T-helper 2 cell treated with Interferon-gamma antibody and Interleukin-4, amounts not matched to agents 5 μg/mL and 100 μg/mL, for 36 hours (primary cell): ENCODE data around the gene ZPR1.

Source experiments
- DNase-seq: peaks from one replicate; pipeline ENCODE4 v3.0.0; 2021; ENCODE audit warnings: low spot score
- H3K27ac Mint-ChIP-seq: one replicate; pipeline ENCODE4 v1.8.0; 2021; ENCODE audit warnings: mild to moderate bottlenecking, mixed read lengths
- H3K27me3 Mint-ChIP-seq: one replicate; pipeline ENCODE4 v1.8.0; 2021; ENCODE audit warnings: low read depth, mixed read lengths
- H3K36me3 Mint-ChIP-seq: one replicate; pipeline ENCODE4 v1.8.0; 2021; ENCODE audit warnings: low read depth, mixed read lengths
- H3K4me1 Mint-ChIP-seq: one replicate; pipeline ENCODE4 v1.8.0; 2021; ENCODE audit warnings: low read depth, mixed read lengths
- H3K4me3 Mint-ChIP-seq: one replicate; pipeline ENCODE4 v1.8.0; 2022; ENCODE audit warnings: mild to moderate bottlenecking, moderate library complexity, mixed read lengths
- H3K9me3 Mint-ChIP-seq: one replicate; pipeline ENCODE4 v1.8.0; 2021; ENCODE audit warnings: mixed read lengths

The ZPR1 gene

GRCh38 chr11:116732271-116733042 is 55.4 kb downstream of the ZPR1 start:
- H3K9me3 Mint-ChIP-seq: no peaks in the 10 kb centered on the region
- peaks cover 6% of the 10 kb centered on the region for H3K4me1 Mint-ChIP-seq
- no peaks in the 10 kb centered on the region for H3K27me3 Mint-ChIP-seq
- H3K27ac Mint-ChIP-seq: no peak overlapping the region
- H3K36me3 Mint-ChIP-seq: no peaks in the 10 kb centered on the region
- peak; percentile 37 for DNase-seq
- no peak overlapping the region for H3K4me3 Mint-ChIP-seq

GRCh38 chr11:116731821-116732220 is 56.0 kb downstream of the ZPR1 start:
- Mint-ChIP-seq H3K36me3 (no peaks in the 10 kb centered on the region), H3K27ac (no peak overlapping the region), H3K4me1 (peaks cover 6% of the 10 kb centered on the region), H3K9me3 (no peaks in the 10 kb centered on the region), H3K27me3 (no peaks in the 10 kb centered on the region), H3K4me3 (no peak overlapping the region)
- DNase-seq: no peak

DNA sequence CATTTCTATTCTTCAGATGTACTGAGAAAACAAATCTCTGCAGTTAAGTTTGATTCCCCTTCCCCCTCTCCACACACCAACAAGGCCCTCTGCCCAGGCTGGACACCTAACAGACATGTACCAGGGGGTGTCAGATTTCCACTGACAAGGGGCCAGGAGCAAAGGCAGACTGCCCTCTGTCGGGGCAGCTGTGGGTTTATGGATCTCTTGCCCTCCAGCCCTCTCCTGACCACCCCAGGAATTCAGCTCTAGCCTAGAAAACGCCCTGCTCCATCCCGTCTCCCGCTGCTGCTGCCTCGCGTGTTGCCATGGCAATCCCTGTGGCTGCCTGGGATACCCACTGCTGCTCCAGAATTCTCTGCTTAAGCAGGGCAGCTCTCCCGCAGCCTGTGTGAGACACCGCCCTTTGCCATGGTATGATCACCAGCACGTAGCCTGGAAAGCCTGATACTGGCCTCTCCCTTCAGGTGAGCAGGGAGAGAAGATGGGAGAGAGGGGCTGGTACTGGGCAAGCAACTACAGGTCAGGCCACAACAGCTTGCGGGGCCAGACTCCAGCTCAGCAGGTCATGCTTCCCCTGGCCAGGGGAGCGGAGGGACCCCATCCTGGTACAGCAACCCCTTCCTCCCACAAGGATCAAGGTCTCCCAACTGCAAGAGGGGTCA is 56.6 kb downstream of the ZPR1 start:
- peaks cover 6% of the 10 kb centered on the region for H3K4me1 Mint-ChIP-seq
- no peaks in the 10 kb centered on the region for H3K36me3 Mint-ChIP-seq
- no peaks in the 10 kb centered on the region for H3K9me3 Mint-ChIP-seq
- no peak overlapping the region for H3K4me3 Mint-ChIP-seq
- no peak for DNase-seq
- no peaks in the 10 kb centered on the region for H3K27me3 Mint-ChIP-seq
- no peak overlapping the region for H3K27ac Mint-ChIP-seq

DNA sequence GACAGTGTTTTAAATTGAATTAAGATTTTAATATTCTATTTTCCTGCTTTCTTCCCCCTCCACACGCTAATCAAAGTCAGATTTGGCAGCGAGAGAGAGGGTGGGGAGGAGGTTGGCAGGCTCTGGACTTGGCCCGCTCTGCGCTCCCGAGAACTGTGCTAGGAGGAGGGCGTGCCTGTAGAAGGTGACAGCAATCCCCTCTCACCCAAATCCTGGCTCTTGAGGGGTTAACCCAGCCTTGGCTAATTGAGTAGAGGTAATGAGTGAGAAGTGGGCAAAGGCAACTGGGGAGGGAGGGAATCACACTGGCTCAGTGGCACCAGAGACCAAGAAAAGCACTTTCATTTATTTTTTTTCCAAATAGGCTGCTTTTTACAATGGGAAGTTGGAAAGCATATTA is 57.2 kb downstream of the ZPR1 start:
- peaks cover 6% of the 10 kb centered on the region for H3K4me1 Mint-ChIP-seq
- no peak overlapping the region for H3K4me3 Mint-ChIP-seq
- H3K27ac Mint-ChIP-seq: no peak overlapping the region
- H3K27me3 Mint-ChIP-seq: no peaks in the 10 kb centered on the region
- DNase-seq: no peak
- no peaks in the 10 kb centered on the region for H3K36me3 Mint-ChIP-seq
- no peaks in the 10 kb centered on the region for H3K9me3 Mint-ChIP-seq

DNA sequence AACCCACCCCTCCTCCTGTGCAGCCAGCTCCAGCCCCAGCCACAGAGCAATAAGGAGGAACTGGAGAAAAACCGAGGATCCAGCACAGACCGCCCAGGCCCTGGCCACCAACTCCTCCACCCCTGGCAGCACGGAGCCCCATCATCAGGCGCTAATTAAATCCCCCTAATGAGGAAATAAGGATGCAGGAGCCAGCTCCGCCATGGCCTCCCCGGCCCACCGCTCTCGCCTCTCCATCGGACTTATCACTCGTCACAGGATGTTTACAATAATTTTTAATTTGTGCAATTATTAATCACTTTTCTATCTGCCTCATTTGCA is 57.6 kb downstream of the ZPR1 start:
- Mint-ChIP-seq H3K9me3 (no peaks in the 10 kb centered on the region), H3K4me3 (no peak overlapping the region), H3K27me3 (no peaks in the 10 kb centered on the region), H3K27ac (no peak overlapping the region), H3K36me3 (no peaks in the 10 kb centered on the region), H3K4me1 (peaks cover 6% of the 10 kb centered on the region)
- no peak for DNase-seq

DNA sequence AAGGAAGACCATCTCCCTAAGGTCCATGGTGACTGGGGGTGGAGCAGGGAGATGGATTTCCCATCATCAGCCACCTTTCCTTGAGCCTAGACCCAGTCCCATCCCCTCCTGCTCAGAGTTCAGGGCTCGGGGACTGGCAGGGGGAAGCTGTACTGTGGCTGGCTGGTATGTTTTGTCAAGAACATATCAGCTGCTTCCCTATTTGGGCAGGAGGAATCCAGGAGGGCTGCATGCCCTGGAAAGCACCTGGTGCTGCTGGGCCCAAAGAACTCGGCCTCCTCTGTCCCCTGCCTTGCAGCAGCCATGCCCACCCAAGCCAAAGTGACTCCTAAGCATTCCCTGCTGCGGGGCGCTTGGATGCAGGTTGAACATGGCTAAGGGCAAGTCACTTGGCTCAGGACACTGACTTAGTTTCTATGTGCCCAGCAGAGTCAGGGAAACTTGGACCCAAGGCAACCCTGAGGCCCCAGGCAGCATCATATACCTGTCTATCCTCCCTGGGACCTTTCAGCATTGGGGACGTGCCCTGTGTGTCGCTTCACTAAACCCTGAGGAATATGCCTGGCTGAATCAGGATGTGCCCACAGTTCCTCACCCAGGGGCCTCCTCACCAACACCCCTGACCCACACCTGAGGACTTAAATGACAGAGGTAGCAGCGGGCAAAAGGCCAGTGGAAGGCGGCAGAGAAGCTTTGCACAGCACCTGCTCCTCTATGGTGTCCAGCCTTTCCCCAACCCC is 58.2 kb downstream of the ZPR1 start:
- Mint-ChIP-seq H3K27ac (no peak overlapping the region), H3K9me3 (no peaks in the 10 kb centered on the region), H3K36me3 (no peaks in the 10 kb centered on the region), H3K4me1 (peaks cover 6% of the 10 kb centered on the region), H3K4me3 (no peak overlapping the region), H3K27me3 (no peaks in the 10 kb centered on the region)
- DNase-seq: no peak

DNA sequence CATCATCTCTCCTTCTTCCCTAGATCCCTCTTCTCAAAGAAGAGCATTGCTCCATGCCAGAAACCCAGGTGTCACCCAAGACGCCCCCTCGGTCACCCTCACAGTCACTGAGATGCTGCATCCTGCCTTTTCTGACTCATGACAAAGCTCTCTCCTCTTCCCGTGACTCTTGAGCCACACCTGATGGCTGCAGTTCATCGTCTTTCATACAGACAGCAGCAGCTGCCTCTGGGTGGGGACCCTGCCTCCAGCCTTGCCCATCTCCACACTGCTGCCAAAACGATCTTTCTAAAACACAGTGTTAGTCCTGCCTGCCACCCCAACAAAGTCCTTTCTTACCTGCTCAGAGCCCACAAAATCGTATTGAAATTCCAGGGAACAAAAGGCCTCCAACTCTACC is 59.8 kb downstream of the ZPR1 start:
- Mint-ChIP-seq H3K9me3 (no peaks in the 10 kb centered on the region), H3K4me1 (peaks cover 3% of the 10 kb centered on the region), H3K27ac (no peak overlapping the region), H3K27me3 (peaks cover 2% of the 10 kb centered on the region), H3K4me3 (no peak overlapping the region), H3K36me3 (no peaks in the 10 kb centered on the region)
- no peak for DNase-seq

- Mint-ChIP-seq H3K4me3 (no peak overlapping the region), H3K9me3 (no peaks in the 10 kb centered on the region), H3K27ac (no peak overlapping the region), H3K27me3 (peaks cover 2% of the 10 kb centered on the region), H3K4me1 (no peaks in the 10 kb centered on the region), H3K36me3 (no peaks in the 10 kb centered on the region)
- DNase-seq: no peak
These were observed 62.2 kb downstream of the ZPR1 start for GRCh38 chr11:116725434-116726221.

GRCh38 chr11:116724813-116725212 is 63.0 kb downstream of the ZPR1 start:
- no peaks in the 10 kb centered on the region for H3K36me3 Mint-ChIP-seq
- no peaks in the 10 kb centered on the region for H3K9me3 Mint-ChIP-seq
- H3K27me3 Mint-ChIP-seq: peaks cover 2% of the 10 kb centered on the region
- no peak overlapping the region for H3K27ac Mint-ChIP-seq
- DNase-seq: no peak
- no peaks in the 10 kb centered on the region for H3K4me1 Mint-ChIP-seq
- H3K4me3 Mint-ChIP-seq: no peak overlapping the region
